Heart left ventricle (tissue), 16 donors: ENCODE measurements around the gene OSR1. TPM values are rescaled to one million over a fixed set of nuclear protein-coding genes. Genes with fewer than 3 reads are reported as not detected.
A peak's percentile ranks its signal among the peaks of the same experiment; 100 is the strongest.

ENCODE experiments used
- ATAC-seq, 4 donors: fragments of 200-7000 bp; cut with Tn5 transposase; one replicate each; pipeline ENCODE4 v1.9.1; 2020 to 2022; ENCODE audit warnings: moderate library complexity in 4 of 4, mild to moderate bottlenecking in 3 of 4, moderate number of reproducible peaks in 1 of 4
- DNase-seq, 5 donors: peaks; one replicate each; pipeline ENCODE4 v3.0.0-alpha.2; 2020
- H3K27ac ChIP-seq, 12 donors: fragments of 200-600 bp; sonication (generic) in 4 of 12; one replicate each; pipeline versions ENCODE4 v1.5.0 to v1.8.0; 2016 to 2022; ENCODE audit warnings: mild to moderate bottlenecking in 2 of 12
- H3K27me3 ChIP-seq, 9 donors: fragments of 200-600 bp; sonication (generic) in 2 of 9; one replicate each; pipeline versions ENCODE4 v1.5.1 to v1.8.0; 2016 to 2022; ENCODE audit warnings: mild to moderate bottlenecking in 3 of 9
- H3K36me3 ChIP-seq, 9 donors: fragments of 200-600 bp; sonication (generic) in 2 of 9; one replicate each; pipeline versions ENCODE4 v1.5.0 to v1.8.0; 2018 to 2022; ENCODE audit warnings: mild to moderate bottlenecking in 2 of 9
- H3K4me1 ChIP-seq, 12 donors: fragments of 200-600 bp; sonication (generic) in 4 of 12; one replicate each; pipeline versions ENCODE4 v1.5.0 to v1.8.0; 2016 to 2022; ENCODE audit warnings: mild to moderate bottlenecking in 3 of 12
- H3K4me3 ChIP-seq, 12 donors: fragments of 200-600 bp; sonication (generic) in 4 of 12; one replicate each; pipeline versions ENCODE4 v1.5.0 to v1.8.0; 2017 to 2022; ENCODE audit warnings: mild to moderate bottlenecking in 9 of 12, moderate library complexity in 4 of 12
- H3K9me3 ChIP-seq, 12 donors: fragments of 200-600 bp; sonication (generic) in 4 of 12; one replicate each; pipeline versions ENCODE4 v1.5.0 to v1.8.0; 2016 to 2022; ENCODE audit warnings: mild to moderate bottlenecking in 1 of 12
- POLR2A ChIP-seq, 2 donors: fragments of 450-650 bp; IDR thresholded peaks; one replicate each; pipeline ENCODE4 v1.6.1; 2017; ENCODE audit warnings: antibody characterized with exemption in 2 of 2, mild to moderate bottlenecking in 2 of 2, moderate library complexity in 2 of 2
- WGBS, 4 donors: extraction: QIAGEN DNeasy Blood & Tissue Kit in 2 of 4; methylation state at CpG; one replicate each; pipeline versions ENCODE4 v1.1.5 to v1.1.7; 2013 to 2018; 5-methylcytosine and 5-hydroxymethylcytosine counted together
- intact Hi-C, 10 donors: fragments of 100-400 bp; cut with DNase I; formaldehyde crosslinking; loops; one replicate each; pipeline versions ENCODE4 v1.11.1 to v1.14.2; 2022
- polyA plus RNA-seq, 2 donors: library from polyadenylated mRNA; stranded (reverse); fragments of 200-250 nt; gene quantifications; one replicate each; pipeline ENCODE4 v1.2.3, GENCODE V29; 2013
- total RNA-seq, 9 donors: library from RNA; depleted of rRNA in 2 of 9; stranded (reverse); fragments of >200 nt in 2 of 9; fragmentation: NEBNext Ultra II Directional in 3 of 9; extraction: Animal tissue kit (Norgen Biotek cat#: 25700) in 3 of 9; gene quantifications; one replicate each; pipeline versions ENCODE4 v1.1.0 to v1.2.4, GENCODE V29; 2016 to 2023
- TF ChIP-seq, protein P1 (sequence below), 12 donors: fragments of 200-600 bp; sonication (generic) in 4 of 12; IDR thresholded peaks; one replicate each; pipeline versions ENCODE4 v1.5.0 to v1.8.0; 2018 to 2022; ENCODE audit warnings: antibody characterized with exemption in 12 of 12, mild to moderate bottlenecking in 5 of 12
- donor health status: ischemic (EF 13 %, LVEDD 7.1; RV severe dilation, severe dysfunction).
- donor health status: healthy with polysubstance abuse.
- donor health status: DM: no; HTN: yes; CAD: no.
- donor health status: DM: no; HTN: no; CAD: no.
- donor health status: ischemic (EF 25% LVEDD 6.9; RV normal size, moderate dysfunction).
- donor health status: ischemic (EF 25% LVEDD 5.7; RV mildly dilated, moderate dysfunction).
- donor health status: healthy.
- donor health status: DM: yes; HTN: yes; CAD: no.
- donor health status: ischemic (EF 35%, LVEDD 5.7; RV mildly dilated, moderate dysfunction).
- donor health status: nonischemic (EF 11% LVEDD 7.7; RV severe dilation, severe dysfunction).
- donor health status: DM: yes; HTN: yes; CAD: no.
- donor health status: PGD.
- donor health status: ischemic (EF 29% LVEDD 5.4; RV normal size, mild dysfunction).
- donor health status: nonischemic (EF 23%, LVEDD 6.1; RV moderate dilation, normal function).

OSR1 gene
- total and polyA plus RNA-seq, 11 donors = 1.4 to 26.0 (median 4.7) TPM

DNA sequence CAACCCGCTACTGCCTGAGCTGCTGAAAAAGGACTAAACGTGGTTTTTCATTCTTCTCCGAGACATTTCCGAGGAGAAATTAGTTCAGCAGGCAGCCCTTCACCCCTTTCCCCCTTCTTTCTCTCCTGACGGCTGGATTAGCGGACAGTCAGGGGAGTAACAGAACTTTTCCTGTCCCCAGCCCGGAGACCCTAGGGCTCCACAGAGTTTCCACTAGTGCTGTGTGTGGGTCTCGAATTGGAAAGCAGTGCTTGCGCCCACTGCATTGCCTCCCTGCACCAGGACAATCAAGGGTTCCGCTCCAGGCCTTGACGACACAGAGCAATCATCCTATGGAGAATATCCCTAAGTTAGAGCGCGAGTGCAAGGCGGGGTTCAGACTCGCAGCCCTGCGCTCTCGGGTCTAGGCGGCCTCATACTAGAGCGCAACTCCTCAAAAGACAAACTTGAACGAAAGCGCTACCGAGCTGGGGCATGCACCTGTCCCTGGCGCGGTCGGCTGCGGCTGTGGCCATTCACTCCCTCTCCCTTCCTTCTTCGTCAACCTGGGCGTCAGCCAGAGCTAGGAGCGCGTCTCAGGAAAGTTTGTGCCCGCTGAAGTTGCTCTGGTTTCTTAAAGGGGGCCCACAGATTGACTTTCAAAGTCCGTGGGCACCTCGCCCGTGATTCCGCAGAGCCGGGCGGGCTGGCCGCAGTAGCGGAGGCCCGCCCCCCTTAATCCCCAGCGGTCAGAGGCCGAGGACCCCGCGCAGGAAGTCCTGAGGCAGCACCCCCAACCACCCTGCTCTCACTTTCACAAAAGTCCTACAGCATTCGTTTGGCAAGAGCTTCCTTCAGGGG, 801 bp downstream of the OSR1 start:
- 6 to 13% (median 8%) methylated on average over 30 to 45 of the region's 45 CpGs for WGBS, 4 donors
- Histone ChIP-seq H3K4me3 (peak overlapping the region; percentile 45 to 90 (median 64)), H3K27me3 (peaks cover 0 to 90% (median 37%) of the 10 kb centered on the region in 9 donors), H3K4me1 (peaks cover 0 to 45% (median 22%) of the 10 kb centered on the region in 12 donors), H3K9me3 (no peaks in the 10 kb centered on the region), H3K36me3 (peaks cover 0 to 7% (median 0%) of the 10 kb centered on the region in 9 donors), H3K27ac (peak overlapping the region; percentile 27 to 84 (median 66))
- intact Hi-C loops = loop anchor here in 6 of 10 donors (2.0 to 10.0 kb wide), 7 partner anchors 313 to 923 kb away; no protein-coding TSS in a partner anchor
- TF ChIP-seq, protein P1, sequence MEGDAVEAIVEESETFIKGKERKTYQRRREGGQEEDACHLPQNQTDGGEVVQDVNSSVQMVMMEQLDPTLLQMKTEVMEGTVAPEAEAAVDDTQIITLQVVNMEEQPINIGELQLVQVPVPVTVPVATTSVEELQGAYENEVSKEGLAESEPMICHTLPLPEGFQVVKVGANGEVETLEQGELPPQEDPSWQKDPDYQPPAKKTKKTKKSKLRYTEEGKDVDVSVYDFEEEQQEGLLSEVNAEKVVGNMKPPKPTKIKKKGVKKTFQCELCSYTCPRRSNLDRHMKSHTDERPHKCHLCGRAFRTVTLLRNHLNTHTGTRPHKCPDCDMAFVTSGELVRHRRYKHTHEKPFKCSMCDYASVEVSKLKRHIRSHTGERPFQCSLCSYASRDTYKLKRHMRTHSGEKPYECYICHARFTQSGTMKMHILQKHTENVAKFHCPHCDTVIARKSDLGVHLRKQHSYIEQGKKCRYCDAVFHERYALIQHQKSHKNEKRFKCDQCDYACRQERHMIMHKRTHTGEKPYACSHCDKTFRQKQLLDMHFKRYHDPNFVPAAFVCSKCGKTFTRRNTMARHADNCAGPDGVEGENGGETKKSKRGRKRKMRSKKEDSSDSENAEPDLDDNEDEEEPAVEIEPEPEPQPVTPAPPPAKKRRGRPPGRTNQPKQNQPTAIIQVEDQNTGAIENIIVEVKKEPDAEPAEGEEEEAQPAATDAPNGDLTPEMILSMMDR (IDR thresholded peaks at IDR 0.05) = no peak
- TF ChIP-seq POLR2A (IDR thresholded peaks at IDR 0.05) = no peak
- DNase-seq (peak in 1 of 5 donors; percentile 50), ATAC-seq (peak in 3 of 4 donors; percentile 21 to 44 (median 27))

DNA sequence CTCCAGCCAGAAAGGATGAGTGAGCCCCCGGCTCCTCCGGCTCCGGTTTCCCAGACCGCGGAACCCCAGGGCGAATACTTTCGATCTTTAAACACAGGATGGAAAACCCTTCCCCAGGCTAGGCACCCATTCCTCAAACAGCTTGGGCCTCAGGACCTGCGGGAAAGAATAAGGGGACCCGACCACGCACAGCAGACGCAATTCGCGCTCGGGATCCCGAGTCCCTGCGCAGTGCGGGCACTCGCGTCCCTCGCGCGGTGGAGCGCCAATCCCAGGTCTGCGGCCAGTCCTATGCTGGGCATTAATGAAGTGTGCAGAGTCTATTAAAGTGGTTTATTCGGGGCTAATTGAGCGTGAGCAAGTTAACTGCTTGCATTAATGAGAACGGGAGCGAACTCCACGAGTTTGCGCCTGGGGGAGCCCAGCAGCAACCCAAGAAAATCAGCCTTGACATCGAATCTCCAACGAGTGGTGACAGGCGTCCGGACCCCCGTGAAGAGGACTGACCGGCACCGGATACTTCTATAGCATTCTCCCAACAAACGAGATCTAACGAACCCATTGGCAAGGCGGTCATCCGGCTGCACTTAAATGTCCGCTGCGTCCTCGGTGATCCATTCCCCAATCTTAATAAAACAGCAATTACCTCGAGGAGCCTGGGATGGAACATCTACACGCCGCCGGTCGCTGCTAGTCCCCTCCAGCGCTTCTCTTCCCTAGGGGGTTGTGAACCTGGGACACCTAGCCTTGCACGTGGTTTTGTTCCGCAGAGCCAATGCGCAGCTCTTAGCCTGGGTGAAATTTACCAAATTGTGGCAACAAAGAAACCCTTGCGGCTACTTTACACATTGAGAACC, 1.6 kb downstream of the OSR1 start:
- WGBS, 4 donors = 31 to 52% (median 38%) methylated on average over 53 to 54 of the region's 54 CpGs
- Histone ChIP-seq H3K27me3 (peaks cover 0 to 97% (median 46%) of the 10 kb centered on the region in 9 donors), H3K27ac (peak overlapping the region in 3 of 12 donors; percentile 10 to 84 (median 38)), H3K4me1 (peaks cover 0 to 46% (median 23%) of the 10 kb centered on the region in 12 donors), H3K4me3 (peak overlapping the region; percentile 45 to 90 (median 64)), H3K9me3 (no peaks in the 10 kb centered on the region), H3K36me3 (peaks cover 0 to 16% (median 0%) of the 10 kb centered on the region in 9 donors)
- intact Hi-C loops = loop anchor here in 6 of 10 donors (5.0 to 10.0 kb wide), 6 partner anchors 312 to 922 kb away; no protein-coding TSS in a partner anchor
- no peak for ATAC-seq
- TF ChIP-seq, protein P1 (IDR thresholded peaks at IDR 0.05) = no peak
- TF ChIP-seq POLR2A (IDR thresholded peaks at IDR 0.05) = no peak
- DNase-seq = no peak

DNA sequence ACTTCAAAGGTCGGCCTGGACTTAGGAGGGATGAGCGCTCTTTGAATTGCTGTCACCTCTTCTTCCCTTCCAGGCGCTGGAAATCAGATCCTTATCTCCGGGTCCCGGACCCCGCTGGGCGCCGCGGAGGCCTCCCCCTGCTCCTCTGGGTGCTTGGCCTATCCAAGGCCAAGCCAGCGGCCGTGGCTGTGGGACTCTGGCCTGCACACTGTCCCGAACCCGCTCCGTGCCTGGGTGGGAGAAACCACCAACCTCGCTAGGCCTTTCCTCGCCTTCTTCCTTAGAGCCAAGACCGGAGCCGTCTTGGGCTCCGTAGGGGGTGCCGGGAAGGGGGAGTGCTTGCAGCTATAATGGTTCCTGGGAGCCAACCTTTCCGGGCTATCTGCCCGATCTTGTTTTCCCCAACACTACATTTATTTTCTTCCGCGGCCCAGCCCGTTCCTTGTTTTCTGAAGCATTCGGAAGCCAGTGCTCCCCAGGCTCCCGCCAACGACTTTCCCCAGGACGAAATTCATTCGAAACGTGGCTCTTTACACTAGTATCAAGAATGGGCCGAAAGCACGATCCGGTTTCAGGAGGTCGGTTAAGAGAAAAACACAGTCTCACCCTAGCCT, 2.4 kb downstream of the OSR1 start:
- H3K36me3 ChIP-seq = peaks cover 0 to 17% (median 0%) of the 10 kb centered on the region in 9 donors
- H3K4me1 ChIP-seq = peaks cover 0 to 45% (median 22%) of the 10 kb centered on the region in 12 donors
- no peak for TF ChIP-seq POLR2A (IDR thresholded peaks at IDR 0.05)
- TF ChIP-seq, protein P1 (IDR thresholded peaks at IDR 0.05) = no peak
- H3K27ac ChIP-seq = peak overlapping the region in 5 of 12 donors; percentile 2 to 84 (median 10)
- intact Hi-C loops = loop anchor here in 6 of 10 donors (5.0 to 10.0 kb wide), 6 partner anchors 311 to 921 kb away; no protein-coding TSS in a partner anchor
- no peaks in the 10 kb centered on the region for H3K9me3 ChIP-seq
- H3K27me3 ChIP-seq = peaks cover 0 to 97% (median 40%) of the 10 kb centered on the region in 9 donors
- DNase-seq = no peak
- 65 to 69% (median 67%) methylated on average over 33 to 35 of the region's 35 CpGs for WGBS, 4 donors
- ATAC-seq = no peak
- H3K4me3 ChIP-seq = peak overlapping the region in 11 of 12 donors; percentile 47 to 90 (median 65)
